Measurements from ENCODE around the gene VIL1.

DNA sequence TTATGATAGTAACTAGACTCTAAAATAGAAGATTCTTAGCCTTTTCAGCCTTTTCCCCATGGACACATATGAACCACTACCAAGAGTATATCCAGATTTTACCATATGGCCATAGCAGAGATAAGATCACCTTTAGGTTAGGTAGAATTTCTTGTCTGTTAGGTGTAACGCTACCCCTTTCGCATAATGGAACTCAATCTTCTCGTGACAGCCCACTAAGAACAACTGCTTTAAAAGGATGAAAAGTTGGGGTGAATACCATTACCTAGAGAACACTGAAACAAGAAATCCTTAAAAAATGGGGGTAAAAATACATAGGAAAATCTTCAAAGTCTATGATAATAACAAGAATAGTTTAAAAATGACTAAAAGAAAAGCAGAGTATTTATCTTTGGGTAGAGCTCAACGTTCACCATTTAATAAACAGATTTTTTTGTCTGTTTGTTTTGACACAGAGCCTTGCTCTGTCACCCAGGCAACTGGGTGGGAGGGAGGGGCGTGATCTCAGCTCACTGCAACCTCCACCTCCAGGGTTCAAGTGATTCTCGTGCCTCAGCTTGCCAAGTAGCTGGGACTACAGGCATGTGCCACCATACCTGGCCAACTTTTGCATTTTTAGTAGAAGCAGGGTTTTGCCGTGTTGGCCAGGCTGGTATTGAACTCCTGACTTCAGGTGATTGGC, 67.2 kb downstream of the VIL1 start:
- TF ChIP-seq EZH2 (IDR thresholded peaks at IDR 0.05): no peak
- TF ChIP-seq POLR2AphosphoS5 (IDR thresholded peaks at IDR 0.05; ENCODE audit: borderline replicate concordance, low read depth, low read length): no peak

All from SK-N-MC (cell line).